HCT116 (cell line): Measurements from ENCODE around the gene SYT15B. TPM values are rescaled to one million over a fixed set of nuclear protein-coding genes. Genes with fewer than 3 reads are reported as not detected.
"Not testable (repeated sequence)": the region's sequence is repeated elsewhere in the genome, so short reads cannot be mapped to it uniquely, and the experiment has no call there.

ENCODE experiments used
- ATAC-seq: fragments of 200-7000 bp; cut with Tn5 transposase; 2 replicates; pipeline ENCODE4 v1.9.1; 2020; ENCODE audit warnings: mild to moderate bottlenecking, moderate library complexity
- BruUV-seq: library from RNA; stranded (reverse); fragments of 400-500 nt; replicated peaks from 2 replicates; lab custom pipeline; 2021; lab: Mats Ljungman, UMichigan
- CTCF ChIA-PET: fragments of 300-600 bp; sonication (Branson Sonifier 250); formaldehyde crosslinking; loops from one replicate; lab custom pipeline; 2021; ENCODE audit warnings: antibody characterized with exemption; lab: Charles Lee
- POLR2A ChIA-PET: fragments of 300-600, 350-600 bp; sonication (Branson Sonifier 250); formaldehyde crosslinking; loops from one replicate; lab custom pipeline; 2021; ENCODE audit warnings: antibody characterized with exemption; lab: Charles Lee
- RAD21 ChIA-PET, 2 experiments: fragments of 300-600 bp; sonication (Branson Sonifier 250); formaldehyde crosslinking; loops; one replicate each; lab custom pipeline; 2023; ENCODE audit warnings: low total read pairs in 2 of 2; ENCODE audit not compliant: uncharacterized antibody in 2 of 2, unreplicated experiment in 2 of 2, low non-redundant PET in 1 of 2; lab: Charles Lee
- DNase-seq: peaks from one replicate; pipeline ENCODE4 v3.0.0-alpha.2; 2010; ENCODE audit warnings: low read depth, low spot score
- H2AFZ ChIP-seq: fragments of 200-600 bp; shearing (Covaris generic), sonication (generic); 2 replicates; pipeline ENCODE4 v1.6.1; 2017; ENCODE audit warnings: low read depth, mixed run types, mixed read lengths, antibody characterized with exemption, low read length; ENCODE audit not compliant: poor library complexity, severe bottlenecking
- H3K27ac ChIP-seq: 2 replicates; pipeline ENCODE4 v1.5.1; 2012; ENCODE audit warnings: low read depth, low read length
- H3K27me3 ChIP-seq: fragments of 200-600 bp; sonication (generic); 2 replicates; pipeline ENCODE4 v1.6.1; 2016; ENCODE audit warnings: mixed run types, low read length, mixed read lengths; ENCODE audit not compliant: insufficient read depth
- H3K36me3 ChIP-seq, 2 experiments: fragments of 200-500 bp in 1 of 2; fragments of 200-600 bp in 1 of 2; sonication (Bioruptor generic) in 1 of 2; sonication (generic) in 1 of 2; 2 replicates each; pipeline versions ENCODE4 v1.5.1 to v1.6.1; 2014 to 2016; ENCODE audit warnings: low read length in 2 of 2, inconsistent platforms in 1 of 2, mixed read lengths in 1 of 2, mixed run types in 1 of 2; ENCODE audit not compliant: insufficient read depth in 2 of 2, control insufficient read depth in 1 of 2
- H3K4me1 ChIP-seq, 2 experiments: fragments of 200-600 bp in 1 of 2; sonication (generic) in 1 of 2; 2 replicates each; pipeline versions ENCODE4 v1.5.1 to v1.6.1; 2012 to 2017; ENCODE audit warnings: low read length in 2 of 2, inconsistent platforms in 1 of 2, mild to moderate bottlenecking in 1 of 2, mixed read lengths in 1 of 2, mixed run types in 1 of 2, moderate library complexity in 1 of 2; ENCODE audit not compliant: insufficient read depth in 2 of 2, control insufficient read depth in 1 of 2
- H3K4me2 ChIP-seq: fragments of 200-600 bp; sonication (generic); 2 replicates; pipeline ENCODE4 v1.6.1; 2017; ENCODE audit warnings: mixed run types, low read length, mixed read lengths
- H3K4me3 ChIP-seq, 2 experiments: fragments of 200-600 bp in 1 of 2; sonication (generic) in 1 of 2; replicated peaks in 1 of 2; 2 replicates each; pipeline ENCODE4 v1.5.1; 2011 to 2016; ENCODE audit warnings: low read length in 2 of 2, control low read depth in 1 of 2, low read depth in 1 of 2, mild to moderate bottlenecking in 1 of 2, mixed read lengths in 1 of 2, mixed run types in 1 of 2
- H3K79me2 ChIP-seq: fragments of 200-600 bp; sonication (generic); 2 replicates; pipeline ENCODE4 v1.6.1; 2017; ENCODE audit warnings: mild to moderate bottlenecking, mixed run types, low read length, moderate library complexity, mixed read lengths; ENCODE audit not compliant: insufficient read depth
- H3K9ac ChIP-seq: fragments of 200-600 bp; sonication (generic); 2 replicates; pipeline ENCODE4 v1.6.1; 2016; ENCODE audit warnings: low read length, mixed read lengths
- H3K9me2 ChIP-seq: fragments of 200-600 bp; sonication (generic), shearing (Covaris generic); 2 replicates; pipeline ENCODE4 v1.6.1; 2017; ENCODE audit warnings: mixed run types, mild to moderate bottlenecking, moderate library complexity; ENCODE audit not compliant: insufficient read depth
- H3K9me3 ChIP-seq, 2 experiments: fragments of 200-500 bp in 1 of 2; fragments of 200-600 bp in 1 of 2; sonication (Bioruptor generic) in 1 of 2; sonication (generic) in 1 of 2; 2 replicates each; pipeline ENCODE4 v1.6.1; 2014 to 2017; ENCODE audit warnings: low read length in 2 of 2, mixed read lengths in 2 of 2, inconsistent platforms in 1 of 2, low read depth in 1 of 2, mild to moderate bottlenecking in 1 of 2, mixed run types in 1 of 2, moderate library complexity in 1 of 2; ENCODE audit not compliant: control insufficient read depth in 1 of 2, insufficient read depth in 1 of 2
- H4K20me1 ChIP-seq: fragments of 200-600 bp; sonication (generic), shearing (Covaris generic); 2 replicates; pipeline ENCODE4 v1.6.1; 2017; ENCODE audit warnings: mixed run types, mild to moderate bottlenecking, moderate library complexity; ENCODE audit not compliant: insufficient read depth
- intact Hi-C: fragments of 100-400 bp; cut with micrococcal nuclease; formaldehyde crosslinking; loops from 2 replicates; pipeline ENCODE4 v1.10.0; 2022
- total RNA-seq: library from RNA; stranded (reverse); gene quantifications from one replicate; pipeline ENCODE4 v1.2.1, GENCODE V29; 2021; ENCODE audit not compliant: unreplicated experiment

The SYT15B gene
- total RNA-seq, 1 experiment from 2014 or later = 0.37 TPM

DNA sequence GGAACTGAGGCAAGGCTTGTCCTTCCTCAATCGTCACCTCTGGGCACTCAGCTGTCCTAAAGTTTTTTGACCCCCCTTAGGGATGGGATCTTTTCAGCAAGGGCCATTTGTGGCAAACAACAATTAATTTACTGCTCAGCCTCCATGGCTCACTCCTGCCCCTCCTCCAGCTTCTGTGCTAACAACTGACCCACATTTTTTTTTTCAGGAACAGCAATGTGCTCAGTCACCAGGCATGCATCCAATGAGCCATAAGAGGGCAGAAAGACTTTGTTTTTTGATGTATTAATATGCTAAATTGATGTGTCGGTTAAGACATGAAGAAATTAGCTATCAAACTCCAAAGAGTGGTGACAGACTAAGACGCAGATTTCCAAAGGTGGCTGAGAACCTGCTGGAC, 4.7 kb upstream of the SYT15B start:
- ATAC-seq, H3K9ac ChIP-seq, H2AFZ ChIP-seq, H3K4me2 ChIP-seq, H3K79me2 ChIP-seq, H3K4me1 ChIP-seq, H3K9me2 ChIP-seq, H3K27me3 ChIP-seq, CTCF ChIA-PET, DNase-seq, H3K27ac ChIP-seq, RAD21 ChIA-PET, BruUV-seq, H3K9me3 ChIP-seq, H3K36me3 ChIP-seq, H4K20me1 ChIP-seq, H3K4me3 ChIP-seq, POLR2A ChIA-PET, intact Hi-C loops: not testable (repeated sequence)

- H3K9me2 ChIP-seq, intact Hi-C loops, BruUV-seq, POLR2A ChIA-PET, H3K27me3 ChIP-seq, H3K4me1 ChIP-seq, DNase-seq, H3K4me2 ChIP-seq, H4K20me1 ChIP-seq, ATAC-seq, CTCF ChIA-PET, RAD21 ChIA-PET, H3K27ac ChIP-seq, H3K36me3 ChIP-seq, H3K9me3 ChIP-seq, H3K9ac ChIP-seq, H3K4me3 ChIP-seq, H2AFZ ChIP-seq, H3K79me2 ChIP-seq: not testable (repeated sequence)
Observed at GRCh38 chr10:47767236-47767635, 3.8 kb upstream of the SYT15B start.

DNA sequence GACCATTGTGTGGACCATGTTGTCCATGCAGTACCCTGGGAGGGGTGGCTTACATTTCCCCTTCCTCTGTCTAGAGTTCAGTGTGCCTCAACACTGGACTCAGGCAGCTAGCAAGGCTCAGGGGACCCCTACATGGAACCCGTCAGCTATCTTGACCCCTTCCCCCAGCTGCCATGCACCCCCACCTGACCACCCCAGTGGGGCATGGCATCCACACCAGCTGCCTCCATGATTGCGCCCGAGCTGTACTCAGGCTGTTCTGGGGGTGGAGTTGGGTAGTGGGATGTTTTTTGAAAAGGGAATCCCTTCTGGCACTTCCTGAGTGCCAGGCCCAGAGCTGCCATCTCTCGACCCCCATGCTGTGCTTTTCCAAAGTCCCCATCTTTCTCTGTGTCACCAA, 1.8 kb upstream of the SYT15B start:
- H2AFZ ChIP-seq, H3K27ac ChIP-seq, H3K36me3 ChIP-seq, DNase-seq, intact Hi-C loops, H3K79me2 ChIP-seq, POLR2A ChIA-PET, ATAC-seq, H3K9ac ChIP-seq, H3K4me3 ChIP-seq, BruUV-seq, H3K9me3 ChIP-seq, CTCF ChIA-PET, H3K4me1 ChIP-seq, H3K27me3 ChIP-seq, RAD21 ChIA-PET, H3K9me2 ChIP-seq, H4K20me1 ChIP-seq, H3K4me2 ChIP-seq: not testable (repeated sequence)

GRCh38 chr10:47762674-47763553, 478 bp downstream of the SYT15B start:
- H3K4me2 ChIP-seq, H4K20me1 ChIP-seq, H3K27me3 ChIP-seq, POLR2A ChIA-PET, H3K36me3 ChIP-seq, H3K4me1 ChIP-seq, H3K27ac ChIP-seq, RAD21 ChIA-PET, intact Hi-C loops, H2AFZ ChIP-seq, H3K4me3 ChIP-seq, CTCF ChIA-PET, DNase-seq, H3K9me3 ChIP-seq, BruUV-seq, ATAC-seq, H3K79me2 ChIP-seq, H3K9me2 ChIP-seq, H3K9ac ChIP-seq: not testable (repeated sequence)
